ENCODE data around the gene PMVK.

The PMVK gene

DNA sequence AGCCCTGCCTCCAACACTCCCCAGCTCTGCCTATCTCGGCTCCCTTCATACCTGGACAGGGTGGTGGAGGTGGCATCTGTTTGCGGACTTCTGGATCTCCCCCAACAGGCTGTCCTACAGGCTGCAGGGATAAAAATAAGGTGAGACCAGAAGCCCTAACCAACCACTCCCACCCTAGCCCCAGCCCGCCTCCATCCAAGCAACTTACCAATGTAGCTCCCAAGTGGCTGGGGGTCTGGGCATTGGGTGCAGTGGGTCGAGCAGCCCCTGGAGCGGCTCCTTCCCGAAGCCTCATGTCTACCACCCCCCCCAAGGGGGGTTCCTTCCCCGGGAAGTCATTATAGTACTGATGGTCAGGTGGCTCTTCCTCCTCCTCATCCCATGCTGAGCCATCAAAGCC lies 29.6 kb upstream of the PMVK start:
- no peak for DNase-seq

DNA sequence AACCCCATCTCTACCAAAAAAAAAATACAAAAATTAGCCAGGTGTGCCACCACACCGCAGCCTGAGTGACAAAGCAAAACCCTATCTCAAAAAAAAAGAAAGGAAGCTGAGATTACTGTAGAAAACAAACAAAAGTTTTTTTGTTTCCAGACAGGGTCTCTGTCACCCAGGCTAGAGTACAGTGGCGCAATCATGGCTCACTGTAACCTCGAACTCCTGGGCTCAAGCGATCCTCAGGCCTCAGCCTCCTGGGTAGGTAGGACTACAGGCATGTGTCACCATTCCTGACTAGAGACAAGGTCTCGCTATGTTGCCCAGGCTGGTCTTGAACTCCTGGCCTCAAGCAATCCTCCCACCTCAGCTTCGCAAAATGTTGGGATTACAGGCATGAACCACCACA lies 27.8 kb upstream of the PMVK start:
- no peak for DNase-seq

DNA sequence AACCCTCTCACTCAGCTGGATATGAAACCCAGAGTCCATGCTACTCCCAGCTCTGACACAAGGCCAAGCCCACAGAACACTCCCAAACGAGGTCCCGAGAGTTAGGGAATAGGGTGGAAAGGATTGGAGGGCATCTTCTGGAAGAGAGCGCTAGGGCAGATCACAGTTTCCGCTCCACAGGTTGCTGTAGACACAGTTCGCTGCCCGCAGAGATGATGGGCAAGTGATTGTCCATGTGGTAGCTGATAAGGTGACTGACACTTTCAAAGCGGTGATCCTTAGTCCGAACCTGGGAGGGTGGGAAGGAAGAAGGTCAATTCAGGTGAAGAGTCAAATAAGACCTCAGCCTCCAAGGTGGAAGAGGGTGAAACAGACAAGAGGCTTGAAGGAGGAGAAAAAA lies 27.1 kb upstream of the PMVK start:
- DNase-seq, result no peak

DNA sequence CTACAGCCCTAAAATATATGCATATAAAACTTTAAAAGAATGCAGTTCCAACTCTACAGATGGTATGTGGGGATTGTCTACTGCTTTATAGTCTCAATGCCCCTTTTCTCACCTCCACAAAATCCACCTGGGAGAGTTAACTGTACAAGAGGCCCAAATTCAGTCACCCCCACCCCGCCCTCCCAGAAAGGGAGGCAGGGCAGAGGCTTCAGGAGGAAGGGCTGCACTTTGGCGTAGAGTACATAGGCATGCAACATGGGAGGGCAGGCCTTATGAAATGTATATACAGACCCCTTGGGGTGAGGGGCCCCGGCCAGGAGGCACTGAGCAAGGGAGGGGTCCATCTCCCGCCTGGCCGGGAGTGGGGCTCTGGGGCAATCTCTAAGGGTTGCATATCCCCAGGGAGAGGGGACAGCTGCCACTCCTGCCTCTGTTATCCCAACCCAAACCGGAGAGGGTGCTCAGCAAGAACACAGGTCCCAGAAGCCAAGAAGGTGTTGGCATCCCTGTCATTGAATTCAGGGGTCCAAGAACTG lies 26.3 kb upstream of the PMVK start:
- no peak for DNase-seq

DNA sequence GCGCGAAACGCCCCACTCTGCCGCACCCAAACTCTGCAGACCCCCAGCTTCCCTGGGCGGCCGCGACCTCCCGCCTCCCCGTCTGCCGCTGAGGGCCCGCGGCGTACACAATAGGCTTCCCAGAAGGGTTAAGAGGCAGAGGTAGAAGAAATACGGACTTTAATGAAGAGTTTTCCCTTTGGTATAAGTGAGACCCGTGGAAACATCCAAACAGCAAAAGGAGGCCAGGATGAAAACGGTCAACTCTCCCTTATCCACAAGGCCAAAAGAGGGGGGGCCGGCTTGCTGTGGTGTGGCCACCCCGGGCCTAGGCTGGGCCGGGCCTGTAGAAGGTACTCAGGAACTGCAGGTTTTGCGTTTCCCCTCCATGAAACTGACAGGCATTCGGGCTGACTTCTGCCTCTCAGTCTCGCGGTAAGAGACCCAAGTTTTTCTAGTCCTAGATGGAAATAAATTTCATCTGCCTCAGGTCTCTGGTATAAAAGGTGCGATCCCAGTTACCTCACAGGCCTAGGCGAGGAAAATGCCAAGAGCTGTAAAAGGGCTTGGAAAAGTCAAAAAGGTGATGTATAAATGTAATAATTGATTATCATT lies 25.7 kb upstream of the PMVK start:
- DNase-seq, result no peak

DNA sequence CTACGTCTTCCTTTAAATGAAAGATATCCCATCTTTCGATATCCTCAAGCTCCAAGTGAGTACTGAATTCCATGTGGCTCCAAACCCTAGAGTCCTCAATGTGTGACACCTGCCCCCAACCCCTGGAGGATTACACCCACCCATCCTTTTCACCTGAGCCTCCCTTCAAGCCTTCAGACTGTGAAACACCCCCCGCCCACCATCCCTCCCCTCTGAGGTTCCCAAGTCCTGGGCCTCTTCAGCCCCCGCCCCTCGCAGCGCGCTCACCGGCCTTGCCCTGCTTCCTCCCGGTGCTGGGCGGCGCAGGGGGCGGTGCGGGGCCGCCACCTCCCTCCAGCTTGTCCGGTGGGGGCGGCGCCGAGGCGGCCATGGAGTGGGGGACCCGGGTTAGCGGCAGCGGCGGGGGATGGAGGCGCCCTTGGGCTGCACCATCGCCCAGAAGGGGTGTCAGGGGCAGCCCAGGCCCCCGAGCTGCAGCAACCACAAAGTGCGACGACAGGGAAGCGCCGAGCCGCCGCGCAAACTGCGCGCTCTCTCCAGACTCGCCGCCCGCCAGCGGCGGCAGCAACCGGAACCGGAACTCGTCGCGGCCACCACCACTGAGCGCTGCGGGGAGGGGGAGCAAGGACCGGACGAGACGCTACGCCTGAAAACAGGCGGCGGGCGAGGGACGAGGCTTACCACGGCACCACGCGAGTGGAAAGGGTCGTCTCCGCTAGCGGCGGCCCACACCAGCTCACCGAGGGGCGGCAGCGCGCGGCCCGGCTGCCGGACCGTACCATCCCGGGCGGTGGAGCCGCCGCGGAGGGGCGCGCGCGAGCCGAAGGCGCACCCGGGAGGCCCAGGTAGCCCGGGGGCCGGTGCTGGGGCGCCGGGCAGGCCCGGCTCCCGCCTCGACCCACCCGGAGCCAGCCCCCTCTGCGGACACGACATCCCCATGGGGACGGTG lies 25.0 kb upstream of the PMVK start, which contains the start of gene PYGO2:
PYGO2 (minus strand) TSS at position 576 of the 949 bp plus-strand sequence; CDS start at position 370, 206 bp downstream.
- DNase-seq, result peak; percentile 86

DNA sequence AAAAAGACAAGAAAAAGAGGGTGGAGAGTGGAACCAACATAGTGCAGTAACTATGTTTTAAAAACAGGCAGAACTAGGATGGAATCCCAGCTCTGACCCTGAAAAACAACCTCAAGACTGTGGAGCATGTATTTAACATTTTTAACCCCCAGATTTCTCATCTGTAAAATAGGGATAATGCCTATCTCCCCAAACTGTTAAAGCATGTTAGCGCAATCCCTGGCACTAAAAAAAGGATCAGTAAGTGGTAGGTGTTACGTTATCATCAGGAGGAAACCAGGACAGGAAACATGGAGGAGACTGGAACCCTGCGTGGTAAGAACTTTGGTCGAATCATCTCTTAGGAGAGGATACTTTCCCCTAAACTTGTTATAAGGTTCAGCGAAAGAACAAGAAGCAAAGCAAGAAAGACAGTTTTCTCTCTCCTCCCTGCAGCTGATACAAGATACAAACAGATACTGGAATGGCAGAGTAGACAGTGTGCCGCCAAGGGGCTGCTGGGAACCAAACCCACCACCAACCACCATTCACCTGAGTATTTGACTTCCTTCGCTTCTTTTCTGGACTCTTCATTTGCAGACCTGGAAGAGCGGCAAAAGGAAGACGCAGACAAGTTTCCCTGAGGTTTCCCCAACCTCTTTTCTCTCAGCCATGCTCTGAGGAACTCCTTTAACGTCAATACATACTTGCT lies 24.1 kb upstream of the PMVK start:
- DNase-seq, result no peak

DNA sequence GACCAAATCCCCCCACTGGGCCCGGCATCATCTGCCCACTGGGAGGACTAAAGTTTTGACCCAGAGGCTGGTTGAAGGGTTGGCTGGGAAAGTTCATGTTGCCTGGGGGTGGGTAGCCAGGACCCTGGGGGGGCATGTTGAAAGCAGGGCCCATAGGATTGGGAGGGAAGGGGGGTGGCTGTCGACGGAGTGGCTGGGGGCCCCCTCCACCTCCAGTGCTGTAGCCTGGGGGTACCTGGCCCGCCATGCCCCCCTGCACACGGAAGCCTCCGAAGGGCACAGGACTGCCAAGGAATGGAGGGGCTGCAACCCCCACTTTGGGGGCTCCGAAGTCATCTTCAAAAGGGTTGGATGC lies 22.9 kb upstream of the PMVK start:
- DNase-seq, result no peak

DNA sequence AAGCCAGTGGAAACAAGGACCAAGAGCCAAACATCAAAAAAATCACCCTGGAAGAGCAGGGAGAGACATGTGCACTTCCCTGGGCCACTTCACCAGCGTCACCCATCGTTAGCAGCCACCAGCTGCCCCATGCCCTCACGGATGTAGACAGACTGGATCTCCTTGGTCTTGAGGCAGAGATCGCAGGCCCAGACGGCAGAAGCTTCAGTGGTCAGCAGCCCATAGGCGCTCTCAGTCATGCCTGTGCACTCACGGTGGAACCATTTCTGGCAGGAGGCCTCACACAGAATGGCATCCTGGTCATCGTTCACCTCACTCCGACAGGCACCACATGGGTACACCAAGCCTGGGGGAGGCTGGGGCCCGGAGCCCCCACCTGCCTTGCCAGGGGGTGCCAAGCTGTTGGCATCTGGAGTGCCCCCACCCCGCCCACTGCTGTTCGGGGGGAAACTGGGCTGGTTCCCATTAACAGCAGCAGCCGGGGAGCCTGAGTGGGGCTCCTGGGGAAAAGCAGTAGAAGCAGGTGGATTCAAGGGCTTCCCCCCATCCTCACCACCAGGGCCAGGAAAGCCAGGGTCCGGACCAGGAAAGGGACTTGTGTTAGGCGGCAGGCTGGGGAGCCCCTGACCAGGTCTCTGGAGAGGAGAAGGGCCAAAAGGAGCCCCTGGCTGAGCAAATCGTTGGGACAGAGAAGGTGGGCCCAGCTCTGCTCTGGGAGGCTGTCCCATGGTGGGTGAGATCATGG lies 22.3 kb upstream of the PMVK start:
- DNase-seq, result no peak

DNA sequence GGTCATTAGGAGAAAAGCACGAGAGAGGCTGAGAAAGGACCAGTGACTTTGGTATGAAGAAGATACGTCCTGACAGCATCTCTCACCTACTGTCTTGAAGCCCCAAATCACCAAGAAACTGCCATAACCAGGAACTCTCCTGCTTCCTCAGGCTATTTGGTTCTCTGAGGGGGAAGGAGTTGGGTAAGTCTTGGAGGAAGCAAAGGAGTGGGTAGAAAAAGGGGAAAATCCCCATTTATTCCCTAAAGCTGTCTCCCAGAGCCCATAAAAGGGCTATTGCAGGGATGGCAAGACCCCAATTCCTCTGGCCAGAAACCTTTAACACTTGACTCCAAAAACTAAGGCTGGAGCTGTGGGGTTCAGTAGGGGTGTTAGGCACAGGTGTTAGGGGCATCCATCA lies 21.5 kb upstream of the PMVK start:
- DNase-seq, result no peak

DNA sequence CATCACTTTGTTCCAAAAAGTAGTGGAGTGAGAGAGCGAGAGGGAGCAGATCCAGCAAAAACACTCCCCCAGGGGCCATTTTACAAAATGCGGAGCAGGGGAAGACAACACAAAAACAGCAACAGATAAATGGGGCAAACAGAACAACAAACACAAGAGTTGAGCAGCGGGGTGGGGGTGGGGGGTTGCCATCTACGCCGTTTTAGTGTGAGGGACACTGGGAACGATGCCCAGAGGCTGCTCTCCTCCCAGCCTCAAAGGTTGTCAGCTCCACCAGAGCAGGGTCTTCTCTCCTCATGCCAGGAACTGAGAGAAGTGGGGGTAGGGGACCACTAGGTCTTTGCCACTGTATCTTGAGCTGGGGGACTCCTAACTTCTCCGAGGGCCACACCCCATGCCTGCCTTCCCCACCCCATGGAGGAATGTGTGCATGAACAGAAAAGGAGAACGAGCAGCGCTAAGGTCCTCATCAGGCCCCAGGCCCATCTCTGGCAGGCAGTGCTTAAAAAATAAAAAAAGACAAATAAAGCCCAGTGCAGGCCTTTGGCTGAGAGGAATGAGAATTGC lies 20.7 kb upstream of the PMVK start:
- DNase-seq, result no peak

DNA sequence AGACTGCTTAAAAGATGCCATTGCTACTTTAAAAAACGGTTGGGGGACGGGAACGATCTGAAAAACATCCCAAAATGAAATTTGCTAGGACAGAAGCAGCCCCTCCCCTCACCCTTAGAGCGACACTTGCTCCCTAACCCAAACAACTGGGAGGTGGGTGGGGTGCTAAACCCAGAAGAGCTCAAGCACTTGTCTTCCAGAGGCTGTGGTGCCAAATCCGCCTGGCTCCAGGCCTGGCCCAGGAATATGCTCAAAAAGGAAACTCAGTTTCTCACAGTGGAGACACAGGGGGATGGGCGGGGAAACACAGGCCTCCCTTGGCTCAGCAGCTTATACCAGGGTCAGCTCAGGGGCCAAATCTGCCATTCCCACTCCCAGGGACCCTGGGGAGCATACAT lies 20.0 kb upstream of the PMVK start:
- DNase-seq, result no peak

DNA sequence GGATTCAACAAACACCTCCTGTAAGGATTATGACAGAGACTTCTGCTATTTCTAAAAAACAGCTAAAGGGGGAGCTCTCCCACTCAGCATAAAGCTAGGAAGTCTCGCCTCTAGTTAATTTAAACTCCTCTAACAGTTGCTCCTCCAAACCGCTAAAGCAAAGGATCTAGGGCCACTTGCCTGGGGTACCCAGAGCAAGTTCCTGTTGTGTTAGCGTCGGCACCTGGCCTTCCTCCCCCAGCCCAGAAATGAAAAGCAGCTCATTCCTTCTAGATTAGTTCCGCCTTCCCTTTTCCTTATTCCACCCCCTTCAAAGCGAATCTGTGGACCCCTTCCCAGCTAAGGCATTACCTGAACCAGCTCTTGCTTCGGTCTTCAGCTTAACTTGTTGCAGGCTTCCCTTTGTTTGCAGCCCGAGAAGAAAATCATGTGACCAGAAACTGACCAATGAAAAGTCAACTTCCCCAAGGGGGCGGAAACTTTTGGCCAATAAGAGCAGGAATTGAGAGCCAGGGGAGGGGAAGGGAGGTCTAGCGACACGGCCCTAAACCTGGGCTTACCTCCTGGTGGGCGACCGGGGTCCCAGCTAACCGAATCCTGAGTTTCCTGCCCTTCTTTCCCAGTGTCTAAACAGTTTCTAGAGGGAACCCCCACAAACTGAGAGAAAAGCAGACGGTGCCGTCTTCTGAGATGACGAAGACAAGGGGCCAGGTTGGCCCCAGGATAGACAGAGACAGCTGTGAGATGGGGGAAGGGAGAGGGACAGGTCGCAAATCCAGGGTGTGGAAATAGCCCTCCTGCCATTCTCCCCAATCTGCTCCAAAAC lies 19.4 kb upstream of the PMVK start, which contains the start of gene PBXIP1:
PBXIP1 (minus strand) TSS at position 382 of the 826 bp plus-strand sequence. CDS start 2,378 bp downstream, outside the sequence.
- DNase-seq, result peak; percentile 83

DNA sequence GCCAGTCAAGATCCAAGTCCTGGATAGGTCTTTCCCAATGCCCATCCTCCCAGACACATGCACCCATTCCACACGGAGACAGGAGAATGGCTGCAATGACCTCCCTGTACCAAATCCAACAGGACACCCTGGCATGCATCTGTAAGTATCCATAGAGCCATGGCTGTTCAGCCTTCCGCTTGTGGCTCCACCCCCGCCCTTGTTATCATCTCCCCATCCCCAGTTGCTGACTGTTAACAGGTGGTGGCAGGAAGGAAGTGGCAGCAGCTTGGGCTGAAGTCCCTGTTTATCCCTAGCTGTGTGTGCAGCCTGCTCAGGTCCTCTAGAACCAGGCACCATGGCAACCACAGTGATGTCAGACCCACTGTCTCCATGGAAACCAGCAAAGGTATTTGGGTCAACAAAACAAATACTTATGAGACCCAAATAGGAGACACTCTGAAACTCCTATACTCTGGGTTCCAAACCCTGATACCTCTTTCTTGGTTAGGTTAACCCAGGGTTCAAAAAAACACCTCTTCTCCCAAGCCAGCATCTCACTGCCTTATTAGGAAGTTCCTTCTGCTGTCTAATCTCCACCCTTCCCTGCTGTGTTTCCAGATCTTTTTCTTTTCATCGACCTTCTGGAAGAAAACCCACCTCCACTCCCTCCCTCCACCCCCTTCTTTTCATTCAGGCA lies 18.7 kb upstream of the PMVK start:
- DNase-seq, result peak; percentile 86

DNA sequence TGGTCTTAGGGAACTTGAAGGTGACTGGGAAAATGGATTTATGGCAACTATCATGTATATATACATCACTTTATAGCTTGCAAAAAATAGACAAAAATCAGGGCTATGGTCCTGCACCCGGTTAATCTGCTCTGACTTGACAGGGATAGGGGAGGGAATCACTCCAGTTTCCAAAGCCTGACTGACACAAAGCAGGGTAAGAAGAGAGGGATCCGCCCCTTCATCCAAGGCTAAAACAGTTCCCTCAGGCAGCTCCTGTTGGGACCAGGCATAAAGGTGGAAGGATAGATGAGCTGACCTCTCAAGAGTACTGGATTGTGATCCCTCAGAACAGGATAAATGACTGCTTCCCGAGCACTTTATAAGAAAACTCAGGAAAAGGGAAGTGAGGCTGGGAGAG lies 18.0 kb upstream of the PMVK start:
- no peak for DNase-seq

DNA sequence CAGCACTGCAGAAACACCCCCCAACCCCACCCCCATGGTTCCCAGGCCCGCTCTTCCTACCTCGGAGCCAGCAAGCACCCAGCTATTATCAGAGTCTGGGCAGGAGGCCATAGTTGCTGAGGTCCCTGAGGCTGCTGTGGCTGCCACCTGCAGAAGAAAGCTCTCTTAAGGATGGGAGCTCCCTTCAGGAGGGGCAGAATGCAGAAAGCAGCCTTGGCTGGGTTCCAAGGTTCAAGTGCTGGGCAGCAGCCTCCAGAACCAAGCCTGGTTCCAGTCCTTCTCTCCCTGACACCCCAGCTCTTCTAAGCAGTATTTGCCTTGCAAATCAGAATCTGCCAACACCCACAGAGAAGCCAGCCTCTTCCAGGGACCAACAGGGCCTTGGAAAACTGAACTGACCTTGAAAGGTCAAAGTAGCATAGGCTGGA lies 17.1 kb upstream of the PMVK start:
- no peak for DNase-seq

DNA sequence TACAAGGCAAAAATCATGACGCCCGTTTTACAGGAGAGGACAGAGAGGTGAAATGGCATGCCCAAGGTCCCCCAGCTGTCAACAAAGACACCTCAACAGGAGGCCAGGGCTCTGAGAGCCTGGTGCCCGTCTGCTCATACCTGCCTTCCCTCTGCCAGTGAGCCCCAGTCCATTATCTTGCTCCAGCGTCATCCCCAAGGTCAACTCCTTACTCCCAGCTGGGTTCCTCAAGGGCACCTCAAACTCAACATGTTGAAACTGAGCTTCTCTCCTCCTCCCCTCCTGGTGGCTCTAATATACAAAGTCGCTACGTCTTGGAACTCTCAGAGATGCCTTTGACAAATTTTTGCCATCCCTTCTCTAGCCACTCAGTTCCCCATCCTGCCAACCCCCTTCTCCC lies 16.1 kb upstream of the PMVK start:
- no peak for DNase-seq

DNA sequence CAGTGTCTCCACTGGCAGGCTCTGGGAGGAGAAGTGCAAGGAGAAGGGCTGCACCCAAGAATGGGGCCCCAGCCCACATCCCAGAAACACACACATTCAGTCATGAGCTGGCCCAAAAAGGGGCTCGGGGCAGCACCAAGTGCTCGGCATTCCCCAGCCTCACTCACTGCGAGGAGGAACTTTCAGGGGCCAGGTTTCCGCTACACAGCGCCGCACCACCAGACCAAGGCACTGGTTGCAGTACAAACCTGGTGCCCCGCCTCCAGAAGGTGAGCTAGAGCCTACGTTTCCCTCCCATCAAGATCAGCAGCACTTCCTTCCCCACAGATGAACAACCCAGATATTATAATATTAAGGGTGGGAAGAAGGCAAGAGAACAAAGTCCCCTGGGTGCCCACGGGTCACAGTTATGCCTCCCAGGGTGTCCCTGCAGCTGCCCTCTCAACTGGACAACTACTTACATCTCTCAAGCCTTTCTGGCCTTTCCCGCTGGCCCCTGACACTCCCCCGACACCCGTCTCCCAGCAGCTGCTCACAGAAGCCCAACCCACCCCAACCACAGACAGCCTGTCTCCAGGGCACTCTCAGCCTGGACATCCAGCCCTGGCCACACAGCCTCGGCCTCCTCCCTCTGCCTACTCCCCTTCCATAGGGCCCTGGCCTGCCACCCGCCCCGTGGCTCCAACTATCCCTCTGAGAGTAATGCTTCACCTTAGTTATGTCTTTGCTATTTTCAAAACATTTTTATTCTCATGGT lies 15.6 kb upstream of the PMVK start:
- DNase-seq, result peak; percentile 70

DNA sequence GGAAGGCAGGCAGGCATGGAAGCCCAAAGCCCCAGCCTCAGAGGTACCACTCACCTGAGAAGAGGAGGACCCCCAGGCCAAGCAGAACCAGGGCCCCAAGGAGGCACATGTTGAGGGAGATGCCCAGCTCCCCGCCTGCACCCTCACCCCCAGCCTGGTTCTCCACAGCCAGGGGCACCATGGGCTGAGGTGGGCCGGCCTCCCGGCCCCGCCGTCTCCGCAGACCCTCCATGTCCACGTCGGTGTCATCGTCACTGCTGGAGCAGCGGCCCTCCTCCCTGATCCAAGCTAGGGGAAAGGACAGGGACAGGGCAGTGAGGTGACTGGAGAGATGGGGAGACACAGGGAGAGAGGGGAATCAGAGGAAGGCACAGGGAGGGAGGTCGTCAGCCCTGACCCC lies 11.6 kb upstream of the PMVK start:
- no peak for DNase-seq
